Endothelial cell of umbilical vein (primary cell): ENCODE measurements around the gene ARHGAP31. TPM values are rescaled to one million over a fixed set of nuclear protein-coding genes. Genes with fewer than 3 reads are reported as not detected.

Experiments
- BruUV-seq: library from RNA; stranded (reverse); fragments of 400-500 nt; replicated peaks from 2 replicates; lab custom pipeline; 2021; lab: Mats Ljungman, UMichigan
- CTCF ChIA-PET: fragments of 300-600, 350-600 bp; sonication (Branson Sonifier 250); formaldehyde crosslinking; loops from one replicate; lab custom pipeline; 2021; ENCODE audit warnings: antibody characterized with exemption, inconsistent platforms; lab: Charles Lee
- POLR2A ChIA-PET: fragments of 300-600, 350-600 bp; sonication (Branson Sonifier 250); formaldehyde crosslinking; loops from one replicate; lab custom pipeline; 2021; ENCODE audit warnings: antibody characterized with exemption, inconsistent platforms; lab: Charles Lee
- DNase-seq: peaks from one replicate; pipeline ENCODE4 v3.0.0-alpha.2; 2011; ENCODE audit warnings: low read depth, low spot score
- FAIRE-seq: peaks from 2 replicates; lab custom pipeline; 2011; peaks lifted over from hg19 to GRCh38; lab: Jason Lieb, UNC
- H2AFZ ChIP-seq: 2 replicates; pipeline ENCODE4 v1.6.0; 2012; ENCODE audit warnings: low read depth, low read length, control low read depth, inconsistent platforms
- H3K27ac ChIP-seq: 2 replicates; pipeline ENCODE4 v1.5.1; 2011; ENCODE audit warnings: low read depth, mild to moderate bottlenecking, control low read depth, low read length, moderate library complexity; ENCODE audit not compliant: insufficient read depth
- H3K27me3 ChIP-seq, 2 experiments: 2 replicates each; pipeline versions ENCODE4 v1.6.0 to v1.6.1; 2011; ENCODE audit warnings: low read length in 2 of 2, mixed read lengths in 1 of 2; ENCODE audit not compliant: control insufficient read depth in 2 of 2, insufficient read depth in 2 of 2
- H3K36me3 ChIP-seq, 2 experiments: 2 replicates in 1 of 2; 3 replicates in 1 of 2; pipeline ENCODE4 v1.5.1; 2011; ENCODE audit warnings: low read length in 2 of 2, mild to moderate bottlenecking in 1 of 2, moderate library complexity in 1 of 2; ENCODE audit not compliant: control insufficient read depth in 2 of 2, insufficient read depth in 2 of 2; ENCODE audit errors: extremely low read depth in 1 of 2
- H3K4me1 ChIP-seq: 3 replicates; pipeline ENCODE4 v1.5.1; 2011; ENCODE audit warnings: mild to moderate bottlenecking, low read length; ENCODE audit not compliant: control insufficient read depth, insufficient read depth; ENCODE audit errors: extremely low read depth
- H3K4me2 ChIP-seq: 2 replicates; pipeline ENCODE4 v1.6.1; 2011; ENCODE audit warnings: low read length, control low read depth, mixed read lengths; ENCODE audit not compliant: insufficient read depth
- H3K4me3 ChIP-seq, 3 experiments: fragments of 200-600 bp in 1 of 3; sonication (generic), shearing (Covaris generic) in 1 of 3; replicated peaks in 1 of 3; 2 replicates each; pipeline ENCODE4 v1.5.1; 2011 to 2016; ENCODE audit warnings: control low read depth in 3 of 3, low read length in 3 of 3, mild to moderate bottlenecking in 2 of 3, inconsistent platforms in 1 of 3, low read depth in 1 of 3, moderate library complexity in 1 of 3; ENCODE audit not compliant: insufficient read depth in 1 of 3
- H3K79me2 ChIP-seq: 2 replicates; pipeline ENCODE4 v1.6.0; 2012; ENCODE audit warnings: low read length, inconsistent platforms; ENCODE audit not compliant: control insufficient read depth, insufficient read depth
- H3K9ac ChIP-seq: replicated peaks from 2 replicates; pipeline ENCODE3; 2011; ENCODE audit warnings: low read length, control low read depth; ENCODE audit not compliant: insufficient read depth; ENCODE audit errors: extremely low read depth
- H3K9me1 ChIP-seq: replicated peaks from 3 replicates; pipeline ENCODE4 v1.6.0; 2011; ENCODE audit warnings: mild to moderate bottlenecking, low read length; ENCODE audit not compliant: control insufficient read depth, insufficient read depth; ENCODE audit errors: extremely low read depth
- H3K9me3 ChIP-seq: replicated peaks from 2 replicates; pipeline ENCODE4 v1.5.1; 2012; ENCODE audit warnings: low read length, inconsistent platforms; ENCODE audit not compliant: control insufficient read depth, insufficient read depth
- H4K20me1 ChIP-seq: replicated peaks from 2 replicates; pipeline ENCODE3; 2011; ENCODE audit warnings: mild to moderate bottlenecking, low read length; ENCODE audit not compliant: control insufficient read depth, insufficient read depth; ENCODE audit errors: extremely low read depth
- CTCF ChIP-seq, 2 donors: IDR thresholded peaks; 1 replicate in 1 of 2; 2 replicates in 1 of 2; pipeline ENCODE4 v1.5.1; 2011; ENCODE audit warnings: low read length in 2 of 2, mild to moderate bottlenecking in 2 of 2, moderate library complexity in 2 of 2, control low read depth in 1 of 2, inconsistent platforms in 1 of 2, low read depth in 1 of 2; ENCODE audit not compliant: insufficient read depth in 1 of 2; ENCODE audit errors: extremely low read depth in 1 of 2
- EZH2 ChIP-seq: IDR thresholded peaks from 2 replicates; pipeline ENCODE4 v1.6.1; 2012; ENCODE audit warnings: borderline replicate concordance, low read depth, mild to moderate bottlenecking, moderate library complexity, low read length, inconsistent platforms; ENCODE audit not compliant: severe bottlenecking
- FOS ChIP-seq: IDR thresholded peaks from 2 replicates; pipeline ENCODE4 v1.6.1; 2011; ENCODE audit warnings: mild to moderate bottlenecking, low read length, moderate library complexity, borderline replicate concordance; ENCODE audit not compliant: insufficient read depth
- GATA2 ChIP-seq: IDR thresholded peaks from 2 replicates; pipeline ENCODE4 v1.7.0; 2011; ENCODE audit warnings: low read depth, mild to moderate bottlenecking, moderate library complexity, mixed read lengths, low read length; ENCODE audit not compliant: insufficient read length, insufficient read depth
- JUN ChIP-seq: IDR thresholded peaks from 2 replicates; pipeline ENCODE4 v1.6.1; 2011; ENCODE audit warnings: borderline replicate concordance, low read depth; ENCODE audit not compliant: insufficient read length, insufficient read depth
- MYC ChIP-seq: IDR thresholded peaks from one replicate; pipeline ENCODE4 v1.6.1; 2011; ENCODE audit warnings: mild to moderate bottlenecking, low read depth, low read length
- POLR2A ChIP-seq: IDR thresholded peaks from 2 replicates; pipeline ENCODE4 v1.6.1; 2012; ENCODE audit warnings: low read depth, mild to moderate bottlenecking, control low read depth, low read length
- POLR2AphosphoS5 ChIP-seq: IDR thresholded peaks from 2 replicates; pipeline ENCODE4 v1.6.1; 2012; ENCODE audit warnings: low read depth, mild to moderate bottlenecking, control low read depth, low read length, moderate library complexity; ENCODE audit not compliant: insufficient read depth
- dilution Hi-C: fragments of 300-500 bp; cut with MboI; formaldehyde crosslinking; loops from one replicate; pipeline ENCODE4 v1.15.0; 2019; ENCODE audit warnings: low sequenced_read_pairs; ENCODE audit not compliant: extremely low pct_ligation_motif_present
- intact Hi-C: fragments of 100-400 bp; cut with micrococcal nuclease; formaldehyde crosslinking; loops from one replicate; pipeline ENCODE4 v1.10.0; 2022
- polyA plus RNA-seq, 4 experiments: library from polyadenylated mRNA; depleted of rRNA in 3 of 4; stranded (reverse) in 3 of 4; unstranded in 1 of 4; fragments of >200 nt; gene quantifications; 2 replicates each; pipeline versions ENCODE4 v1.2.1 to v1.2.3, GENCODE V29; 2011 to 2012; ENCODE audit warnings: missing spikeins in 1 of 4
- total RNA-seq: library from RNA; stranded (reverse); gene quantifications from 2 replicates; pipeline ENCODE4 v1.2.3, GENCODE V29; 2021

Gene ARHGAP31
- total and polyA plus RNA-seq, 2 donors (not counting 3 experiments of a cell fraction or from before 2014, with no cell fraction given): 25.5 to 65.8 TPM

GRCh38 chr3:119276680-119277079 is 17.5 kb upstream of the ARHGAP31 start:
- BruUV-seq: no TSS peak
- H2AFZ ChIP-seq: peak overlapping the region; percentile 35
- dilution Hi-C loops: no loop called here
- H3K4me1 ChIP-seq: peaks cover 17% of the 10 kb centered on the region
- no peaks in the 10 kb centered on the region for H3K36me3 ChIP-seq
- DNase-seq: no peak
- H3K9me1 ChIP-seq: no peaks in the 10 kb centered on the region
- H3K79me2 ChIP-seq: no peaks in the 10 kb centered on the region
- ChIA-PET CTCF (interaction anchor here (1.1 to 5.0 kb wide), 9 partner anchors 30 to 165 kb away, joined by 3 to 51 read pairs (median 4); no protein-coding TSS in a partner anchor), POLR2A (no interaction called here)
- H3K9me3 ChIP-seq: no peaks in the 10 kb centered on the region
- FAIRE-seq: no peak
- no peak overlapping the region for H3K4me3 ChIP-seq
- H3K27ac ChIP-seq: no peak overlapping the region
- no peaks in the 10 kb centered on the region for H3K27me3 ChIP-seq
- intact Hi-C loops: loop anchor here (10.0 kb wide), 1 partner anchor 278 kb away; the partner anchor contains the start of gene CD80
- TF ChIP-seq POLR2AphosphoS5: no peak
- TF ChIP-seq MYC: no peak
- no peak for TF ChIP-seq GATA2
- TF ChIP-seq CTCF (IDR thresholded peaks at IDR 0.05; ENCODE audit: extremely low read depth in 1 of 2, insufficient read depth in 1 of 2, low read depth in 1 of 2, low read length in 2 of 2): no peak
- no peak overlapping the region for H3K9ac ChIP-seq
- H4K20me1 ChIP-seq: no peaks in the 10 kb centered on the region
- H3K4me2 ChIP-seq: no peak overlapping the region

- peak; percentile 93 for DNase-seq
- Histone ChIP-seq H2AFZ (peak overlapping the region; percentile 55), H3K4me1 (peaks cover 17% of the 10 kb centered on the region), H4K20me1 (no peaks in the 10 kb centered on the region), H3K9ac (peak overlapping the region; percentile 19), H3K9me1 (no peaks in the 10 kb centered on the region), H3K36me3 (no peaks in the 10 kb centered on the region), H3K79me2 (no peaks in the 10 kb centered on the region), H3K27ac (peak overlapping the region; percentile 66), H3K4me2 (peak overlapping the region; percentile 1), H3K27me3 (no peaks in the 10 kb centered on the region), H3K4me3 (no peak overlapping the region), H3K9me3 (no peaks in the 10 kb centered on the region)
- ChIA-PET CTCF (interaction anchor here (0.8 to 3.1 kb wide), 4 partner anchors 16 to 402 kb away, joined by 3 to 11 read pairs (median 4); partner anchors contain the start of gene ARHGAP31), POLR2A (interaction anchor here (1.0 kb wide), 1 partner anchor 16 kb away, joined by 4 read pairs; no protein-coding TSS in a partner anchor)
- BruUV-seq: no TSS peak
- intact Hi-C loops: loop anchor here (1.0 to 10.0 kb wide), 5 partner anchors 15 to 276 kb away; partner anchors contain the start of genes ARHGAP31, CD80 and TIMMDC1
- dilution Hi-C loops: no loop called here
- FAIRE-seq: peak; percentile 88
- no peak for TF ChIP-seq EZH2
- no peak for TF ChIP-seq POLR2AphosphoS5
- TF ChIP-seq MYC: no peak
- no peak for TF ChIP-seq FOS
- no peak for TF ChIP-seq JUN
- TF ChIP-seq GATA2: no peak
- peak; percentile 47 for TF ChIP-seq POLR2A
Observed at GRCh38 chr3:119279101-119279554, 15.1 kb upstream of the ARHGAP31 start.
